K562 (cell line): ENCODE measurements around the gene TMEM150A. TPM values are rescaled to one million over a fixed set of nuclear protein-coding genes. Genes with fewer than 3 reads are reported as not detected.

Source experiments
- CGGBP1 ChIP-seq: fragments of 250-450 bp; sonication (Bioruptor Pico); IDR thresholded peaks from 2 replicates; pipeline ENCODE4 v1.9.0; 2021; ENCODE audit warnings: mild to moderate bottlenecking
- CHAMP1 ChIP-seq: fragments of 450-650 bp; IDR thresholded peaks from 2 replicates; pipeline ENCODE4 v1.6.1; 2016; ENCODE audit warnings: mild to moderate bottlenecking
- DEAF1 ChIP-seq: fragments of 450-650 bp; formaldehyde crosslinking; IDR thresholded peaks from 2 replicates; pipeline ENCODE4 v1.4.0; 2020; ENCODE audit warnings: mild to moderate bottlenecking, moderate library complexity
- E2F4 ChIP-seq: sonication (generic); formaldehyde crosslinking; IDR thresholded peaks from 2 replicates; pipeline ENCODE4 v1.8.0; 2022; ENCODE audit warnings: mild to moderate bottlenecking, low read depth, missing genetic modification reagents
- FOXJ2 ChIP-seq: fragments of 200-800 bp; sonication (Bioruptor generic); IDR thresholded peaks from 2 replicates; pipeline ENCODE4 v1.6.1; 2016; ENCODE audit warnings: missing genetic modification characterization, missing compliant biosample characterization
- GABPA ChIP-seq: fragments of 200-800 bp; sonication (Bioruptor generic); conservative IDR thresholded peaks from 2 replicates; pipeline ENCODE4 v1.6.1; 2016; ENCODE audit warnings: low read depth, missing genetic modification characterization, missing compliant biosample characterization
- HOMEZ ChIP-seq: fragments of 250-450 bp; sonication (Bioruptor Pico); IDR thresholded peaks from 2 replicates; pipeline ENCODE4 v1.4.0; 2020; ENCODE audit warnings: mild to moderate bottlenecking, moderate library complexity
- RBM25 ChIP-seq: fragments of 200-400 bp; formaldehyde crosslinking; IDR thresholded peaks from 2 replicates; pipeline ENCODE4 v1.6.1; 2018; ENCODE audit warnings: low read length, low read depth, moderate library complexity; ENCODE audit not compliant: severe bottlenecking
- RNF2 ChIP-seq: sonication (generic); IDR thresholded peaks from 2 replicates; pipeline ENCODE4 v1.6.1; 2016
- VEZF1 ChIP-seq: fragments of 200-800 bp; sonication (Bioruptor generic); IDR thresholded peaks from 2 replicates; pipeline ENCODE4 v1.6.1; 2017; ENCODE audit warnings: missing genetic modification characterization, missing compliant biosample characterization
- ZBTB11 ChIP-seq, 3 experiments: fragments of 200-800 bp in 1 of 3; fragments of 250-450 bp in 1 of 3; fragments of 450-650 bp in 1 of 3; sonication (Bioruptor Pico) in 1 of 3; sonication (Bioruptor generic) in 1 of 3; formaldehyde crosslinking in 1 of 3; IDR thresholded peaks; 2 replicates each; pipeline versions ENCODE4 v1.6.1 to v1.8.0; 2016 to 2022; ENCODE audit warnings: mild to moderate bottlenecking in 2 of 3, missing genetic modification characterization in 2 of 3, missing compliant biosample characterization in 1 of 3, moderate library complexity in 1 of 3
- ZNF175 ChIP-seq: fragments of 200-800 bp; sonication (Bioruptor generic); IDR thresholded peaks from 2 replicates; pipeline ENCODE4 v1.6.1; 2016; ENCODE audit warnings: low read depth, mild to moderate bottlenecking, missing genetic modification characterization, missing compliant biosample characterization
- polyA plus RNA-seq, 8 experiments: library from polyadenylated mRNA; depleted of rRNA in 4 of 8; stranded (reverse) in 5 of 8; unstranded in 3 of 8; fragments of >200 nt; fragmentation: Nextera tagmentation in 2 of 8; fragmentation: Illumina TruSeq in 1 of 8; extraction: Ambion mirVana in 2 of 8; extraction: Trizol in 1 of 8; gene quantifications; 2 replicates each; pipeline versions ENCODE4 v1.2.1 to v1.2.3, GENCODE V29; 2011 to 2014; ENCODE audit warnings: inconsistent platforms in 1 of 8, missing spikeins in 1 of 8
- total RNA-seq, 7 experiments: library from RNA; depleted of rRNA in 6 of 7; stranded (reverse); fragments of >200 nt in 6 of 7; fragmentation: Illumina TruSeq in 2 of 7; extraction: Trizol in 2 of 7; gene quantifications; 2 replicates each; pipeline versions ENCODE4 v1.2.1 to v1.2.3, GENCODE V29; 2011 to 2021; ENCODE audit warnings: low replicate concordance in 1 of 7

TMEM150A gene
- total and polyA plus RNA-seq, 9 of the 15 experiments (the other 6 are each of a cell fraction or from before 2014, with no cell fraction given) = 3.9 to 17.1 (median 8.4) TPM

- TF ChIP-seq HOMEZ (CRISPR knock-in tag) (no peak), RNF2 (0 out of 2 replicates have a peak, but pooled peaks have one; percentile 66), ZBTB11 (CRISPR knock-in tag; IDR thresholded peaks at IDR 0.05) (peak in 1 of 3 experiments; percentile 74; a peak in 2 of 6 replicates), CHAMP1 (no peak), CGGBP1 (CRISPR knock-in tag) (no peak), GABPA (peak; percentile 73), FOXJ2 (tag) (no peak), ZNF175 (peak; percentile 88), VEZF1 (CRISPR knock-in tag) (no peak), RBM25 (no peak), DEAF1 (CRISPR knock-in tag) (no peak), E2F4 (CRISPR knock-in tag) (no peak)
These were observed 17.4 kb downstream of the TMEM150A start (continued) for GRCh38 chr2:85584857-85585780.
